ENCODE data around the gene EIF3L.

EIF3L gene

DNA sequence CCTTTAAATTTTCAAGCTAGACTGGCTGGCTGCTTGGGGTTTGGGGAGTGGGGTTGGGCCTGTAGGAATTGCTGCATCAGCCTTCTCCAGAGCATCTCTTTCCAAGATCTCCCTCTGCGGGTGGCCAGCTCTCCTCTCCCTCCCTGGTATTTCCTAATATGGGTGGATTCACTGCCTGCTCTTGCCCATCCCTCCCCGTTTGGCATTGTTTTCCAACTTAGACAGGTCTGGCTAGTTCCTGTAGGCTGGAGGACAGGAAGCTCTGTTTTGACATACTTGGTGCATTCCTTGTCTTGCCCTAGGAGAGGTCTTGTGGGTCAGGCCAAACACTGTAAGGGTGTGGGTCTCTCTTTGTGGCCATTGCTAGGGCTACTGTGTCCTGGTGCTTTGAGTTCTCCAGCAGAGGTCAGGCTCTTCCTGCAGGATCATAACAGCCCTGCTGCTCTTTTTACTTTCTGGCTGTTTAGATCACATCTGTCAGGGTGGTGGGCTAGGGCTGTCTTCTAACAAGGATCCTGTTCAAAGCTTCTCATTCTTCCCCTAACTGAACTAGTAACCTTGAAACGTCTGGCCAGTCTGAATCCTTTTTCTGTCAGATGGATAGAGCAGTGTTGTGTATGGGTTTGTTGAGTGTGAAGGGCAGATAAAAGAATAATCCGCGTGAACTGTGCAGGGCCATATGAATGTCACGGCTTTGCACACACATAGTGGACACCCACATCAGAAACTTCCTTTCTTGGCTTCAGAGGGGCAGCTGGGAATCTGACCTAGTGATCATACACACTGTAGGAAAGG lies 38.6 kb downstream of the EIF3L start:
- Histone ChIP-seq H3K4me3 (ENCODE audit: low read length) (no peak overlapping the region), H3K27ac (ENCODE audit: low read depth, low read length) (no peak overlapping the region), H3K36me3 (ENCODE audit: control insufficient read depth, low read length) (peaks cover 70% of the 10 kb centered on the region), H4K20me1 (ENCODE audit: control insufficient read depth, insufficient read depth, low read depth, low read length) (no peaks in the 10 kb centered on the region; the same call in 1 of the 2 replicates), H3F3A (ENCODE audit: control insufficient read depth, insufficient read depth) (peaks cover 10% of the 10 kb centered on the region; the same call in 1 of the 2 replicates), H3K9me3 (ENCODE audit: control insufficient read depth, insufficient read depth, low read length) (no peaks in the 10 kb centered on the region), H3K4me1 (ENCODE audit: control insufficient read depth, low read length) (no peaks in the 10 kb centered on the region), H3K9me2 (replicated peaks; ENCODE audit: control insufficient read depth, low read length) (no peaks in the 10 kb centered on the region), H3K79me2 (ENCODE audit: control insufficient read depth, low read length) (peaks cover 17% of the 10 kb centered on the region), H3K4me2 (ENCODE audit: low read length) (no peak overlapping the region), H3K27me3 (ENCODE audit: control insufficient read depth, low read length) (no peaks in the 10 kb centered on the region)
- TF ChIP-seq, protein P1, sequence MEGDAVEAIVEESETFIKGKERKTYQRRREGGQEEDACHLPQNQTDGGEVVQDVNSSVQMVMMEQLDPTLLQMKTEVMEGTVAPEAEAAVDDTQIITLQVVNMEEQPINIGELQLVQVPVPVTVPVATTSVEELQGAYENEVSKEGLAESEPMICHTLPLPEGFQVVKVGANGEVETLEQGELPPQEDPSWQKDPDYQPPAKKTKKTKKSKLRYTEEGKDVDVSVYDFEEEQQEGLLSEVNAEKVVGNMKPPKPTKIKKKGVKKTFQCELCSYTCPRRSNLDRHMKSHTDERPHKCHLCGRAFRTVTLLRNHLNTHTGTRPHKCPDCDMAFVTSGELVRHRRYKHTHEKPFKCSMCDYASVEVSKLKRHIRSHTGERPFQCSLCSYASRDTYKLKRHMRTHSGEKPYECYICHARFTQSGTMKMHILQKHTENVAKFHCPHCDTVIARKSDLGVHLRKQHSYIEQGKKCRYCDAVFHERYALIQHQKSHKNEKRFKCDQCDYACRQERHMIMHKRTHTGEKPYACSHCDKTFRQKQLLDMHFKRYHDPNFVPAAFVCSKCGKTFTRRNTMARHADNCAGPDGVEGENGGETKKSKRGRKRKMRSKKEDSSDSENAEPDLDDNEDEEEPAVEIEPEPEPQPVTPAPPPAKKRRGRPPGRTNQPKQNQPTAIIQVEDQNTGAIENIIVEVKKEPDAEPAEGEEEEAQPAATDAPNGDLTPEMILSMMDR (IDR thresholded peaks at IDR 0.05; ENCODE audit: low read depth, low read length, poor library complexity, severe bottlenecking), result no peak
- no peak for TF ChIP-seq EZH2phosphoT487 (IDR thresholded peaks at IDR 0.05; ENCODE audit: borderline replicate concordance, low read length)

DNA sequence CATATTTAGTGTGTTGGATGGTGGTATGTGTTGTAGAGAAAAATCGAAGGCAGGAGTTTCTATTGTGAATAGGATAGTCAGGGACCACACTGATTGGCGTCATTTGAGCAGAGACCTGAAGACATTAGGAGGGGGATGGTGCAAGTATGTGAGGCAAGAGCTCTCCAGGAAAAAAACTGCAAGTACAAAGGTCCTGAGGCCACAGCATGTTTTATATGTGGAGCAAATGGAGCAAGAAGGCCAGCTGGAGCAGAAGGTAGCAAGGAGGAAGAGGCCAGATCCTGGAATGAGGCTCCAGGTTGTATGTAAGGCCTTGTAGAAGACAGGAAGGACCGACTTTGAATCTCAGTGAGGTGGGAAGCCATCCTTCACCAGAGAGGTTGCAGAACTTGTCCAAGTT lies 42.7 kb downstream of the EIF3L start:
- TF ChIP-seq EZH2phosphoT487 (IDR thresholded peaks at IDR 0.05; ENCODE audit: borderline replicate concordance, low read length), result no peak
- TF ChIP-seq, protein P1 (IDR thresholded peaks at IDR 0.05; ENCODE audit: low read depth, low read length, poor library complexity, severe bottlenecking), result no peak
- H3K27ac ChIP-seq (ENCODE audit: low read depth, low read length), result no peak overlapping the region
- no peaks in the 10 kb centered on the region for H3K9me2 ChIP-seq (replicated peaks; ENCODE audit: control insufficient read depth, low read length)
- no peaks in the 10 kb centered on the region for H3K9me3 ChIP-seq (ENCODE audit: control insufficient read depth, insufficient read depth, low read length)
- H3F3A ChIP-seq (ENCODE audit: control insufficient read depth, insufficient read depth), result peaks cover 13% of the 10 kb centered on the region
- H3K27me3 ChIP-seq (ENCODE audit: control insufficient read depth, low read length), result no peaks in the 10 kb centered on the region
- peaks cover 44% of the 10 kb centered on the region for H3K36me3 ChIP-seq (ENCODE audit: control insufficient read depth, low read length)
- H3K4me2 ChIP-seq (ENCODE audit: low read length), result no peak overlapping the region
- peaks cover 21% of the 10 kb centered on the region for H3K4me1 ChIP-seq (ENCODE audit: control insufficient read depth, low read length)
- no peaks in the 10 kb centered on the region for H3K79me2 ChIP-seq (ENCODE audit: control insufficient read depth, low read length)
- H3K4me3 ChIP-seq (ENCODE audit: low read length), result no peak overlapping the region
- H4K20me1 ChIP-seq (ENCODE audit: control insufficient read depth, insufficient read depth, low read depth, low read length), result no peaks in the 10 kb centered on the region; the same call in 1 of the 2 replicates

DNA sequence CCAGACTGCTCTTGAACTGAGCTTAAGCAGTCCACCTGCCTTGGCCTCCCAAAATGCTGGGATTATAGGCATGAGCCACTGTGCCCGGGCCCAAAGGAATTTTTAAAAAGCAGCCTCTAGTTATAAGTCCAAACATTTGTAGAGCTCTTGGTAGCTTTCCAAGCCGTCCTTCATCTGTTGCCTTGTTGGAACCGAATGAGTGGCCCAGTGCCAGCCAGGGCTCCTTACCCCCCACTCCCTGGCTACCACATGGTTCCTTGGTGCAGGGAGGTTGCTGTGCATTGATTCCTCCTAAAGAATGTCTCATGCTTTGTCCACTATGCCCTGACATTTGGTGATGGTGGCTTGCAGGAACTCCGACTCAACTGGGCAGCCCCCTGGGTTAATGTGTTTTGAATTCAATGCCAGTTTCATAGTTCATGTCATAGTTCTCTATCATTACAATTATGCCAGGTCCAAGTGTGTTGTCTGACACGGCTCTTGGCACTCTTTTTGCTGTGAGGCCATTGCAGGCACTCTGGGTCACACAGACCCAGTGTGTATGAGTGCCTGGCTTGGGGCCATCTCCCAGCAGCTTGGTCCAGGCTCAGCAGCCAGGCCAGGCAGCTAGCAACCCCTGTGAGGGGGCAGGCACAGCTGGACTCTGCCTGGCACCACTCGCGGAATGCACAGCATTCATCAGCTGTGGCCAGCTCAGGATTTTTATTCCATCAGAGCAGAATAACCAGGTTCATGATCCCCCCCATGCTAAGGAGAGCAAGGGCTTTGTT lies 43.5 kb downstream of the EIF3L start:
- Histone ChIP-seq H3K4me2 (ENCODE audit: low read length) (no peak overlapping the region), H3K27ac (ENCODE audit: low read depth, low read length) (no peak overlapping the region), H3K4me3 (ENCODE audit: low read length) (no peak overlapping the region), H3K36me3 (ENCODE audit: control insufficient read depth, low read length) (peaks cover 36% of the 10 kb centered on the region), H3F3A (ENCODE audit: control insufficient read depth, insufficient read depth) (peaks cover 13% of the 10 kb centered on the region), H4K20me1 (ENCODE audit: control insufficient read depth, insufficient read depth, low read depth, low read length) (no peaks in the 10 kb centered on the region; the same call in 1 of the 2 replicates), H3K79me2 (ENCODE audit: control insufficient read depth, low read length) (no peaks in the 10 kb centered on the region), H3K27me3 (ENCODE audit: control insufficient read depth, low read length) (no peaks in the 10 kb centered on the region), H3K9me3 (ENCODE audit: control insufficient read depth, insufficient read depth, low read length) (no peaks in the 10 kb centered on the region), H3K9me2 (replicated peaks; ENCODE audit: control insufficient read depth, low read length) (no peaks in the 10 kb centered on the region), H3K4me1 (ENCODE audit: control insufficient read depth, low read length) (peaks cover 21% of the 10 kb centered on the region)
- TF ChIP-seq, protein P1 (IDR thresholded peaks at IDR 0.05; ENCODE audit: low read depth, low read length, poor library complexity, severe bottlenecking), result no peak
- TF ChIP-seq EZH2phosphoT487 (IDR thresholded peaks at IDR 0.05; ENCODE audit: borderline replicate concordance, low read length), result no peak
